ENCODE results near the gene CPED1.

Gene CPED1

DNA sequence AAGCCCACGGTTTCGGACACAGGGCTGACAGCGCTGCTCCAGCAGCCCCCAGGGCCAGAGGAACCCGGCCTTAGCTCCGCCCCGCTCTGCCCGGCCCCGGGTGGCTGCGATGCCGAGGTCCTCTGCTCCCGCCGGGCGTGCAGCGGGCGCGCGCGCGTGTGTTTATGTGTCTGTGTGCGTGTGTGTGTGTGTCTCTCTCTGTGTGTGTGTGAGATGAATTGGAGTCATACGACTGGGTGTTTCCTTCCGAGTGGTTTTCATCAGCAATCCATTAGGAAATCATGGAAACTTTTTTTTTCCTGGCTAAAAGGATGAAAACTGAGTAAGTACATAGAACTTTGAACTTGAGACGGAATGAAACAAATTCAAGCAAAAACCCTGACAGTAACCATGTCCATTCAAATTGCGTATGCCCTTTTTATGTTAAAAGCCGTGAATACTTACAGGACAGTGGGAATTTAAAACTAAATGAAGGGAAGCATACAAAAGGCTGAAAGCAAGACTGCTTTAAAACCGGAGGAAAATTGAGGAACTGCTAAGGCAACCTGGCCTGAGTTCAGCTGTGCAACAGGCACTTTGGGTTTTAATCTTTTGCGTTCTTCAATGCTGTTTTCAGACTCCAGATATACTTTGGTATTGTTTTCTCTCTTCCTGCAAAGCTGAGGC, at the start of gene CPED1:
Gene CPED1, plus strand, starts transcription at position 121 of the 666 bp plus-strand sequence. CDS start 911 bp downstream, outside the sequence.
- DNase-seq, result peak in 1 of 4 experiments; percentile 3

DNA sequence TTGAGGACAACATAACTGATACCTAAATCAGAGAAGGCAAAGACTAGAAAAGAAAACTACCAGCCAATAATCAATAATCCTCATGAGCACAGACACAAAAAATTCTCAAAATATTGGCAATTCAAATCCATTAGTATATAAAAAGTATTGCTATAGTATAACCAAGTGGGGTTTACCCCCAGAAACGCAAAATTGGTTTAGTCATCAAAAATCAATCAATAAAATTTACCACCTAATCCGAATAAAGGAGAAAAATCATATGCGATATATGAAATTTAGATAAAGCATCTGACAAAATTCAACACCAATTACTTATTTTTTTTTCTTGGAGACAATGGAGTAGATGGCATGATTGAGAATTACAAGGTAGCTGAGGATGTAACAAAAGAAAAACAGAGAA, 49.2 kb upstream of the CPED1 start:
- no peak for DNase-seq

GRCh38 chr7:120941064-120941463, 47.4 kb upstream of the CPED1 start:
- DNase-seq, result no peak

- no peak for DNase-seq
Measured at GRCh38 chr7:120941856-120942255, 46.7 kb upstream of the CPED1 start.

- DNase-seq, result no peak
Measured at GRCh38 chr7:120942861-120943260, 45.6 kb upstream of the CPED1 start.

GRCh38 chr7:120944826-120945562, 43.5 kb upstream of the CPED1 start:
- DNase-seq, result no peak

DNA sequence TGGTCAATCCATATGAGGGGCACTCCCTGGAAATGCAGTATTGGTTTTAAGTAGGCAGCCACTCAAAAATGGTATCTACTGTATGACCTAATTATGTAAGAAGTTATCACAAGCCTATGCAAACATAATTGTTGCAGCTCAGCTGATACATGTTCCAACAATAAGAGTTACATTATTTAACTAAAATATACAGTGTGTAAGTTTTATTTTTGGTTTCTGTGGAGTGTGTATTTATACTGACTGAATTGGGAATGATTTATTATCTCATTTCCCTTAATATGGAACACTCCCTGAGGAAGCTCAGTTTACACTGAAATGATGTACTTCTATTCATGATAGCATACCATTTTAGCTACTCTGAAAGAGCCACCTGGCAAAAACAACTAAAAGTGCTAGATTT, 40.5 kb upstream of the CPED1 start:
- no peak for DNase-seq

- DNase-seq, result no peak
Measured at GRCh38 chr7:120949393-120949911, 39.1 kb upstream of the CPED1 start.

DNA sequence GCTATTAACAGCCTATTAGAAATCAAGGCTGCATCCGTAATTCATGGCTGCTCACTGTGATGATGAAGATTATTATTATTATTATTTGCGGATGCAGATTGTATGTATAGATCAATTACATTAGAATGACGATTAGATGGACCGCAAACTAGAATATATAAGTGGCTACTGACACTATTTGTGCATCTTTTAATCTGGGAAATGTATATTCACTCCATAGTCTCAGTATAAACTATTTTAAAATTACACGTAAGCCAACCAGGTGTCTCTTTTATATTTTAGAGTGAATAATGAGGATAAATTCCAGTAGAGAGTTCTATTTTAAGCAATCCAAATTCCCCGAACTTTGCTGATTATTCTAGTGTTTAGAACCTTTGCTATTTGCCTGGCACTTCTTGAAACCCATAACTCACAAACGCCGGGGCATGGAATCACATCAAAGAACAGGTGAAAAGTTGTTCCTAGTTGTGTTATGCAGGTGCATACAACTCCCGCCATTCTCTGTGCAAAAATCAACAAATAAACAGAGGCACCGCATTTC, 38.4 kb upstream of the CPED1 start:
- no peak for DNase-seq

GRCh38 chr7:120950539-120951308, 37.8 kb upstream of the CPED1 start, which contains the start of gene ING3:
ING3 (plus strand) TSS chr7:120950777; CDS start chr7:120950897, 120 bp downstream.
- peak; percentile 92 to 98 (median 96) for DNase-seq

- no peak for DNase-seq
Measured at GRCh38 chr7:120951309-120951699, 37.2 kb upstream of the CPED1 start.

DNA sequence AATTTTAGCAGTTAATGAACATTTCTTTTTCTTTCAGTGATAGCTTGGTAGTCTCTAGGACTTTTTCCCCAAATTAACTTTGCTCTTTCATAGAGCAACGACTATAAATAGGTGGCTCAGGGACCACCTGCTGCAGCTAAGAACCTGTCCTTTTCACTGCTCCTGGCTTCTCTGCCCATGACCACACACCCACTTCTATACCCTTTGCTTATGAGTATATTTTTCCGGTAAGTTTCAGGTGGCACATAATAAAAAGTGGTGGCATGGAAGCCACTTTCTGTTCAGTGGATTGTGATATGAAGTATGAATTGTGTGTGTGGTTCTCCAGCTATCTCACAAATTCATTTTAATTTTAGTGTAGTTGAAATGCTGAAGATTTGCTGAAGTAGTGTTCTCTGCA, 36.7 kb upstream of the CPED1 start:
- no peak for DNase-seq

DNA sequence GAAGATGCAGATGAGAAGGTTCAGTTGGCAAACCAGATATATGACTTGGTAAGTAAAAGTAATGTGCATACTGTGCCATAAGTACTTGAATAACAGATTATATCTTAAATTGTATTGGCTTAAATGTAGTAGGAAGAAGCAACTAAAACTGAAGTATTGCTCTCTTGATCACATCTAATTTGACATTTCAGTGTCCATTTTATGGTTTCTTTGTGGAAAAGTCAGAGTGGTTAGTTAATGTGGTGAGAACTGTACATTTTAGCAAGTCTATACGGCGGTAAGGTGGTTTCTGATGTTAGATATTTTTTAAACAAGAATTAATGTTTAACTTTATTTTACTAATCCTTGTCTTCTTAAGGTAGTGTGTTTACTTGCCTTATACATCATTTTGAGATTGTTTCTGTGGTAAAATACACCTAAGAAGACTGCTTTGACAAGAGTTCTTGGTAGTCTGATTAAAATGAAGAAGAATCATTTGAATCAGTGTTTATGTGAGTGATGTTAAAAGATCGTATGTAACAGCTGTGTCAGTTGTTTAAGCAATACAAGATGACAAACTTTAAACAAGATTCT, 32.8 kb upstream of the CPED1 start:
- DNase-seq, result no peak

DNA sequence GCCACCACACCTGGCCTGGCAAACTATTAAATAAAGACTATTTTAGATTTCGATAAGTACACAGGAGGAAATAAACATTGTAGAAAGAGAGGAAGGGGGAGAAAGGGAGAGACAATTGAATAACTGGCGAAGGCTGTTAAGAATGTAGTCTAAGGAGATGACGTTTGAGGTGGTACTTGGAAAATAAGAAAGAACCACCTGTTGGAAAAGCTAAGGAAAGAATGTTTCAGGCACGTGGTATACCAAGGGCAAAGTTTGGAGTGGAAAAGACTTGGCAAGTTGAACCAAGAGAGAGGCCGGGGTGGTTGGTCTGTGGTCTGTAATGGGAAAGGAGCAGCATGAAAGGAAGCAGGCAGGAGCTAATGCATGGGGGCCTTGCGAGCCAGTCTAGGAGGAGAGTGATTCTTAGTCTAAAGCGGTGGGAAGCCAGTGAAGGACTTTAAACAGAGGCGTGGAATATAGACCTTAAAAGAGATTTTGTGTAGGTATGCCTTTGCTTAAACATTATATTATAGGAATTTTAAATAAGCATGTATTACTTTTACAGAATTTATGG, 28.5 kb upstream of the CPED1 start:
- DNase-seq, result no peak

GRCh38 chr7:120960714-120961113, 27.8 kb upstream of the CPED1 start:
- no peak for DNase-seq

- no peak for DNase-seq
Measured at GRCh38 chr7:120961638-120962173, 26.8 kb upstream of the CPED1 start.

DNA sequence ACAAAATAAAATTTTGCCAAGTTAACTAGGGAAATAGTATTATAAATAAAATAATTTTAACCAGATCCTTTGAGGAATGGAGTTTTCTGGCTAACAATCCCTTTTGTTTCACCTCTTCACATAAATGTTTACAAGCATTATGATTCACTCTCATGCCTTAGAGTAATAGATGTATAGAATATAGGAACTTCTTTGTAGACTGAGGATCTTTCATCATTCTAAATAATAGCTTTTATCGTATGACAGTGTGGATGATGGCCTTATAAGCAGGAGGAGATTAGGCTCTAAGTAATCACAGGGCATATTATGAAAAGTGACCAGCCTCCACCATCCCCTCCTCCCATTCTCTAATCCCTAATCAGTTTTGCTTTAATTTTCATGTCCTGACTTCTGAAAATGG, 24.4 kb upstream of the CPED1 start:
- DNase-seq, result no peak

DNA sequence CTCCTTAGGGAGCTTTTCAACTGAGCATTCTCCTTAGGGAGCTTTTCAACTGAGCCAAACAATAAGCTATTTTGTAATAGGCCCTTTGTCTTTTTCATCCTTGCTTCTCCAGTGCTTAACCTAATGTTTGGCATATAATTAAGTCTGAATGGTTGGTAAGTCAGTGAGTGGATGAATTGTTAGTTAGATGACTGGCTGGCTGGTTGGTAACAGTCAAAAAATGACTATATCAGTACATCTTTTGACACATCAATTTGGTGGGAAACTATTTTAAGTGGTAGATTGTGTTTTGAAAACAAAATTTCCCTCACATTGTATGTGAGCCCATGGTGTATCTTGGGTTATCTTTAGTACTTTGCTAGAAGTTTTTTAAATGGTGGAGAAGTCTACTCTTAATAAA, 21.6 kb upstream of the CPED1 start:
- DNase-seq, result no peak

DNA sequence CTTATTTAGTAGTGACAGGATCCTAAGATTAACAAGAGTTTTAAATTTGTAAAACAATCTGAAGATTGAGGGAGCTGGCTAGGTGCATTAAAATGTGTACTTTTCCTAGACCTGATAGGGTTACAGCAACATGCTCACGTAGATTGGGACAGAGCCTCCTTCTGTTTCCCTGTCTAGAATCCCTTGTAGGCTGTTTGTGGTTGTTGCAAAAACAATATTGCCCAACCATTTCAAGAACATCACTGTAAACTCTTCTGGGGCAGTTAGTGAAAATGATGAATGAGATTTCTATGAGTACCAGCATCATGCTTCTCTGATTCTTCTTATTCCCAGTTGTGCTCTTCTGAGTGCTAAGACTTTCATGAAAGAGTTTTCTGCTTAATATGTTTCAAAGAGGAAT, 14.7 kb upstream of the CPED1 start:
- no peak for DNase-seq

DNA sequence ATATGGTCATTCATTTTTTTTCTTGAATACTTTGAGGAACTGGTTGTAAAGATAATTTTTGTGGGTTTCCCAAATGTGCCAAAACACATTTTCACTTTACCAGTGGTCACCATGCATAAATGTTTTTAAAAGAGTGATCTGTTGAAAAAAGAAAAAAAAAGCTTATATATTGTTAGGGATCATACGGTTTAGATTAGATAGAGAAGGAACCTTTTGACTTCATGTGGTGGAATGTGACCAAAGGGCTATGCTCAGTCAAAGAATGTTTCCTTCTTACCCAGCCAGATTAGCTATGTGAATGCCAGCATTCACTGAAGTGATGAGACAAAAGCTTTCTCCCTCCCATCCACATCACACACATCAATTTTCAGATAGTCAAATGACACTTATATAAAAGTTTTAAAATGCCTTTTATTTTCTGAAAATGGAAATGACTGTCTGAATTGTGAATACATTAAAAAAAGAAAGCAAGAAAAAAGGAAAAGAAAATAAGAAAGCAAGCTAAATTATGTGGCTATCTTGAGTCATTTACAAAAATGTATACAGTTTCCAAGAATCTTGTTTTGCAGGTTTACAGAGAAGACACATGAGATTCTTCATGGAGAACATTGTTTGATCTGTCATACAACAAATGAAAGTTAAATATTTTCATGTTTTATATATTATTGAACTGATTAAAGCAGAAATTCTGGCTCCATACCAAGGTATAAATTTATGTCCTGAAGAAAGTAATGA, 8.6 kb upstream of the CPED1 start:
- no peak for DNase-seq

- DNase-seq, result no peak
Measured at GRCh38 chr7:120981117-120981516, 7.4 kb upstream of the CPED1 start.
